MCF 10A (cell line): ENCODE results near the gene NELFCD. TPM values are rescaled to one million over a fixed set of nuclear protein-coding genes. Genes with fewer than 3 reads are reported as not detected.

Experiments used
- BruUV-seq: library from RNA; stranded (reverse); fragments of 400-500 nt; replicated peaks from 2 replicates; lab custom pipeline; 2021; lab: Mats Ljungman, UMichigan
- CTCF ChIA-PET: fragments of 300-600 bp; sonication (Branson Sonifier 250); formaldehyde crosslinking; extraction: SDS; loops from one replicate; lab custom pipeline; 2021; ENCODE audit warnings: antibody characterized with exemption, inconsistent platforms; lab: Yijun Ruan, JAX
- POLR2A ChIA-PET: fragments of 300-600, 350-650 bp; sonication (Branson Sonifier 250); formaldehyde crosslinking; extraction: SDS; loops from one replicate; lab custom pipeline; 2020; ENCODE audit warnings: antibody characterized with exemption, inconsistent platforms; lab: Yijun Ruan, JAX
- DNase-seq: peaks from one replicate; pipeline ENCODE4 v3.0.0-alpha.2; 2018; ENCODE audit not compliant: unreplicated experiment
- H3K27ac Mint-ChIP-seq: one replicate; pipeline ENCODE4 v1.8.0; 2022; ENCODE audit warnings: mild to moderate bottlenecking, low read depth, mixed read lengths; ENCODE audit not compliant: unreplicated experiment
- H3K27me3 Mint-ChIP-seq: one replicate; pipeline ENCODE4 v1.8.0; 2022; ENCODE audit warnings: mixed read lengths; ENCODE audit not compliant: insufficient read depth, unreplicated experiment
- H3K36me3 Mint-ChIP-seq: one replicate; pipeline ENCODE4 v1.8.0; 2022; ENCODE audit warnings: mild to moderate bottlenecking, moderate library complexity, mixed read lengths; ENCODE audit not compliant: insufficient read depth, unreplicated experiment
- H3K4me1 Mint-ChIP-seq: one replicate; pipeline ENCODE4 v1.8.0; 2022; ENCODE audit warnings: mixed read lengths; ENCODE audit not compliant: insufficient read depth, unreplicated experiment
- H3K4me3 Mint-ChIP-seq: one replicate; pipeline ENCODE4 v1.8.0; 2022; ENCODE audit warnings: mild to moderate bottlenecking, moderate library complexity, mixed read lengths; ENCODE audit not compliant: unreplicated experiment
- H3K9me3 Mint-ChIP-seq: one replicate; pipeline ENCODE4 v1.8.0; 2022; ENCODE audit warnings: mixed read lengths; ENCODE audit not compliant: unreplicated experiment
- intact Hi-C: fragments of 100-400 bp; cut with micrococcal nuclease; formaldehyde crosslinking; loops from 2 replicates; pipeline ENCODE4 v1.14.1; 2022
- total RNA-seq: library from RNA; stranded (reverse); gene quantifications from 2 replicates; pipeline ENCODE4 v1.2.3, GENCODE V29; 2022
- TF ChIP-seq, protein P1 (sequence below): fragments of 200-600 bp; IDR thresholded peaks from one replicate; pipeline ENCODE4 v1.8.0; 2022; ENCODE audit warnings: antibody characterized with exemption, mild to moderate bottlenecking; ENCODE audit not compliant: unreplicated experiment

The NELFCD gene
- total RNA-seq, 1 experiment from 2014 or later = 79.8 TPM

GRCh38 chr20:59024111-59024530 lies 43.1 kb downstream of the NELFCD start:
- H3K36me3 Mint-ChIP-seq = peaks cover 68% of the 10 kb centered on the region
- DNase-seq = no peak
- peaks cover 35% of the 10 kb centered on the region for H3K4me1 Mint-ChIP-seq
- H3K9me3 Mint-ChIP-seq = no peaks in the 10 kb centered on the region
- no peak overlapping the region for H3K27ac Mint-ChIP-seq
- no peak overlapping the region for H3K4me3 Mint-ChIP-seq
- no peaks in the 10 kb centered on the region for H3K27me3 Mint-ChIP-seq
- CTCF ChIA-PET = interaction anchor here (0.9 to 1.1 kb wide), 2 partner anchors 25 to 171 kb away, joined by 3 read pairs; no protein-coding TSS in a partner anchor
- POLR2A ChIA-PET = interaction anchor here (0.8 to 1.0 kb wide), 2 partner anchors 365 to 432 kb away, joined by 3 read pairs; no protein-coding TSS in a partner anchor
- no TSS peak for BruUV-seq
- TF ChIP-seq, protein P1, sequence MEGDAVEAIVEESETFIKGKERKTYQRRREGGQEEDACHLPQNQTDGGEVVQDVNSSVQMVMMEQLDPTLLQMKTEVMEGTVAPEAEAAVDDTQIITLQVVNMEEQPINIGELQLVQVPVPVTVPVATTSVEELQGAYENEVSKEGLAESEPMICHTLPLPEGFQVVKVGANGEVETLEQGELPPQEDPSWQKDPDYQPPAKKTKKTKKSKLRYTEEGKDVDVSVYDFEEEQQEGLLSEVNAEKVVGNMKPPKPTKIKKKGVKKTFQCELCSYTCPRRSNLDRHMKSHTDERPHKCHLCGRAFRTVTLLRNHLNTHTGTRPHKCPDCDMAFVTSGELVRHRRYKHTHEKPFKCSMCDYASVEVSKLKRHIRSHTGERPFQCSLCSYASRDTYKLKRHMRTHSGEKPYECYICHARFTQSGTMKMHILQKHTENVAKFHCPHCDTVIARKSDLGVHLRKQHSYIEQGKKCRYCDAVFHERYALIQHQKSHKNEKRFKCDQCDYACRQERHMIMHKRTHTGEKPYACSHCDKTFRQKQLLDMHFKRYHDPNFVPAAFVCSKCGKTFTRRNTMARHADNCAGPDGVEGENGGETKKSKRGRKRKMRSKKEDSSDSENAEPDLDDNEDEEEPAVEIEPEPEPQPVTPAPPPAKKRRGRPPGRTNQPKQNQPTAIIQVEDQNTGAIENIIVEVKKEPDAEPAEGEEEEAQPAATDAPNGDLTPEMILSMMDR = no peak
- intact Hi-C loops = no loop called here

- H3K27me3 Mint-ChIP-seq = no peaks in the 10 kb centered on the region
- no TSS peak for BruUV-seq
Measured at GRCh38 chr20:59025086-59025485, 44.0 kb downstream of the NELFCD start.

DNA sequence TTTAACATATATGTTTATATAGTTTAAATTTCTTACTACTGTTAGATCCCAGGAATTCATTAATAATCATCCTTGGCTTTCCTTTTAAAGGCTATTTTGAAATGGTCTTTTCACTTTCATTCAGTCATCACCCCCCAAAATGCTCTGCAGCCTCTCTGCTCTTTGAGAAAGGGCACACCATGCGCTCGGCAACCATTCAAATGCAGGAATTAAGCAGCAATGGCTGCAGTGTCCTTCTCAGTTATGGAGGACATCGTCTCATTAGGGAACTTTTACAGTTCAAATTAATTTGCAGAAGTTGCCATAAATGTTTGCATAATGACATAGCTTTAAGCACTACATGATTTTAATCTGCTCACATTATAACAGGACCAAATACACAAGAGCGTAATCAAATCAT lies 44.5 kb downstream of the NELFCD start:
- no TSS peak for BruUV-seq
- Mint-ChIP-seq H3K9me3 (no peaks in the 10 kb centered on the region), H3K27me3 (no peaks in the 10 kb centered on the region), H3K4me1 (peaks cover 45% of the 10 kb centered on the region), H3K4me3 (no peak overlapping the region), H3K27ac (no peak overlapping the region), H3K36me3 (peaks cover 82% of the 10 kb centered on the region)
- TF ChIP-seq, protein P1 = no peak
- DNase-seq = no peak
- ChIA-PET CTCF (no interaction called here), POLR2A (interaction anchor here (0.7 to 1.0 kb wide), 2 partner anchors 15 to 37 kb away, joined by 3 to 4 read pairs; no protein-coding TSS in a partner anchor)
- intact Hi-C loops = no loop called here

More at GRCh38 chr20:59025086-59025485, 44.0 kb downstream of the NELFCD start:
- CTCF ChIA-PET = interaction anchor here (0.9 kb wide), 1 partner anchor 24 kb away, joined by 3 read pairs; no protein-coding TSS in a partner anchor
- H3K4me3 Mint-ChIP-seq = no peak overlapping the region
- peaks cover 42% of the 10 kb centered on the region for H3K4me1 Mint-ChIP-seq
- H3K27ac Mint-ChIP-seq = no peak overlapping the region
- no peaks in the 10 kb centered on the region for H3K9me3 Mint-ChIP-seq
- TF ChIP-seq, protein P1 = no peak
- intact Hi-C loops = no loop called here
- no peak for DNase-seq
- POLR2A ChIA-PET = interaction anchor here (0.7 to 1.0 kb wide), 4 partner anchors 15 to 431 kb away, joined by 3 to 4 read pairs (median 3); no protein-coding TSS in a partner anchor
- H3K36me3 Mint-ChIP-seq = peaks cover 78% of the 10 kb centered on the region

GRCh38 chr20:59026904-59027740 lies 46.1 kb downstream of the NELFCD start:
- Mint-ChIP-seq H3K4me1 (peaks cover 41% of the 10 kb centered on the region), H3K4me3 (no peak overlapping the region), H3K9me3 (no peaks in the 10 kb centered on the region), H3K36me3 (peaks cover 94% of the 10 kb centered on the region), H3K27ac (no peak overlapping the region), H3K27me3 (no peaks in the 10 kb centered on the region)
- ChIA-PET CTCF (no interaction called here), POLR2A (interaction anchor here (0.6 to 0.9 kb wide), 4 partner anchors 9 to 375 kb away, joined by 3 to 5 read pairs (median 4); no protein-coding TSS in a partner anchor)
- BruUV-seq = no TSS peak
- TF ChIP-seq, protein P1 = no peak
- intact Hi-C loops = no loop called here
- no peak for DNase-seq
